Measurements from ENCODE around the gene STXBP5. TPM values are rescaled to one million over a fixed set of nuclear protein-coding genes. Genes with fewer than 3 reads are reported as not detected.
A peak's percentile ranks its signal among the peaks of the same experiment; 100 is the strongest.

The STXBP5 gene
- polyA plus RNA-seq, 2 of the 4 experiments (the other 2 are of a cell fraction) = 10.8 to 17.8 TPM

DNA sequence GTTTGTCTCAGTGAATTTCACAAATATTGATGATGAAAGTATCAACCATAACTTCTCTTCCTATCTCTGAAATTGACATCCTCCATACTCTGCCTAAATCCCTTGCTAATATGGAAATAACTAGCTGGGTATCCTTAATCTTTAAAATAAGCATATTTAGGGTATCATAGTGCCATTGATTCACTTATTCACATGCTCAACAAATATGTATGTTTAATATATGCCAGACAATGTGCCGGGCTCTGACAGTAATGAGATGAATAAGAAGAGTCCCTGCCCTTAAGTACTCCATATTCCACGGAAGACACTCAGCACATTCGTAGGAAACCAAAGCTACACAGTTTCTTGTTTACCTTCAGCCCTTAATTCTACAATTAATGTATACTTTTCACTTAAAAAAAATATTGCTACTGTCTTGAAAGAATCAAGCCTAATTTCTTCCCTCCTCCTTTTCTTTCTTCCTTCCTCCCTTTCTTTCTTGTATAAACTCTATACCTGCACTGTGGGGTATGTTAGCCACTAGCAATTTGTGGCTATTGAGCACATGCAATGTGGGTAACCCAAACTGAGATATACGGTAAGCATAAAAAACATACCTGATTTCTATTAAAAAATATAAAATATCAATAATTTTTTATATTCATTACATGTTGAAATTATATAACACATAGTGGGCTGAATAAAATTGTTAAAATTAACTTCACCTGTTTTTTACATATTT, 42.8 kb upstream of the STXBP5 start:
- ATAC-seq (no peak), DNase-seq (ENCODE audit: low read depth in 1 of 2, low spot score in 1 of 2) (no peak), FAIRE-seq (no peak)
- Histone ChIP-seq H3K27ac (peak overlapping the region; percentile 20 to 31; a peak in 1 of 6 replicates), H3K4me1 (peaks cover 23% of the 10 kb centered on the region; the same call in 2 of the 3 replicates), H3K4me2 (no peak overlapping the region), H3K4me3 (no peak overlapping the region), H3K9me3 (no peaks in the 10 kb centered on the region)
- ChIA-PET CTCF (no interaction called here), POLR2A (no interaction called here)
- no peak for TF ChIP-seq EHMT2 (IDR thresholded peaks at IDR 0.05; ENCODE audit: low read depth)
- TF ChIP-seq, protein P1, sequence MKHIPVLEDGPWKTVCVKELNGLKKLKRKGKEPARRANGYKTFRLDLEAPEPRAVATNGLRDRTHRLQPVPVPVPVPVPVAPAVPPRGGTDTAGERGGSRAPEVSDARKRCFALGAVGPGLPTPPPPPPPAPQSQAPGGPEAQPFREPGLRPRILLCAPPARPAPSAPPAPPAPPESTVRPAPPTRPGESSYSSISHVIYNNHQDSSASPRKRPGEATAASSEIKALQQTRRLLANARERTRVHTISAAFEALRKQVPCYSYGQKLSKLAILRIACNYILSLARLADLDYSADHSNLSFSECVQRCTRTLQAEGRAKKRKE (CRISPR knock-in tag; IDR thresholded peaks at IDR 0.05; ENCODE audit: low read depth) = no peak
- TF ChIP-seq, protein P2, sequence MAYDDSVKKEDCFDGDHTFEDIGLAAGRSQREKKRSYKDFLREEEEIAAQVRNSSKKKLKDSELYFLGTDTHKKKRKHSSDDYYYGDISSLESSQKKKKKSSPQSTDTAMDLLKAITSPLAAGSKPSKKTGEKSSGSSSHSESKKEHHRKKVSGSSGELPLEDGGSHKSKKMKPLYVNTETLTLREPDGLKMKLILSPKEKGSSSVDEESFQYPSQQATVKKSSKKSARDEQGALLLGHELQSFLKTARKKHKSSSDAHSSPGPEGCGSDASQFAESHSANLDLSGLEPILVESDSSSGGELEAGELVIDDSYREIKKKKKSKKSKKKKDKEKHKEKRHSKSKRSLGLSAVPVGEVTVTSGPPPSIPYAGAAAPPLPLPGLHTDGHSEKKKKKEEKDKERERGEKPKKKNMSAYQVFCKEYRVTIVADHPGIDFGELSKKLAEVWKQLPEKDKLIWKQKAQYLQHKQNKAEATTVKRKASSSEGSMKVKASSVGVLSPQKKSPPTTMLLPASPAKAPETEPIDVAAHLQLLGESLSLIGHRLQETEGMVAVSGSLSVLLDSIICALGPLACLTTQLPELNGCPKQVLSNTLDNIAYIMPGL (CRISPR knock-in tag; IDR thresholded peaks at IDR 0.05; ENCODE audit: borderline replicate concordance) = no peak
- no peak for TF ChIP-seq SMC3 (IDR thresholded peaks at IDR 0.05)
- TF ChIP-seq, protein P3, sequence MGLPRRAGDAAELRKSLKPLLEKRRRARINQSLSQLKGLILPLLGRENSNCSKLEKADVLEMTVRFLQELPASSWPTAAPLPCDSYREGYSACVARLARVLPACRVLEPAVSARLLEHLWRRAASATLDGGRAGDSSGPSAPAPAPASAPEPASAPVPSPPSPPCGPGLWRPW (IDR thresholded peaks at IDR 0.05) = no peak
- TF ChIP-seq CHD2 (IDR thresholded peaks at IDR 0.05; ENCODE audit: low read length, partially characterized antibody) = no peak
- no peak for TF ChIP-seq JUN (IDR thresholded peaks at IDR 0.05)
- TF ChIP-seq, protein P4, sequence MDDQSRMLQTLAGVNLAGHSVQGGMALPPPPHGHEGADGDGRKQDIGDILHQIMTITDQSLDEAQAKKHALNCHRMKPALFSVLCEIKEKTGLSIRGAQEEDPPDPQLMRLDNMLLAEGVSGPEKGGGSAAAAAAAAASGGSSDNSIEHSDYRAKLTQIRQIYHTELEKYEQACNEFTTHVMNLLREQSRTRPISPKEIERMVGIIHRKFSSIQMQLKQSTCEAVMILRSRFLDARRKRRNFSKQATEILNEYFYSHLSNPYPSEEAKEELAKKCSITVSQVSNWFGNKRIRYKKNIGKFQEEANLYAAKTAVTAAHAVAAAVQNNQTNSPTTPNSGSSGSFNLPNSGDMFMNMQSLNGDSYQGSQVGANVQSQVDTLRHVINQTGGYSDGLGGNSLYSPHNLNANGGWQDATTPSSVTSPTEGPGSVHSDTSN (IDR thresholded peaks at IDR 0.05) = no peak
- no peak for TF ChIP-seq RFX5 (IDR thresholded peaks at IDR 0.05)
- TF ChIP-seq GATA3 (IDR thresholded peaks at IDR 0.05; ENCODE audit: borderline replicate concordance) = no peak
- no peak for TF ChIP-seq CBX2 (IDR thresholded peaks at IDR 0.05; ENCODE audit: borderline replicate concordance, low read depth)
- whole genome bisulfite sequencing (ENCODE audit: missing lambda C conversion rate) = 88% methylated on average over 4 of the region's 4 CpGs

DNA sequence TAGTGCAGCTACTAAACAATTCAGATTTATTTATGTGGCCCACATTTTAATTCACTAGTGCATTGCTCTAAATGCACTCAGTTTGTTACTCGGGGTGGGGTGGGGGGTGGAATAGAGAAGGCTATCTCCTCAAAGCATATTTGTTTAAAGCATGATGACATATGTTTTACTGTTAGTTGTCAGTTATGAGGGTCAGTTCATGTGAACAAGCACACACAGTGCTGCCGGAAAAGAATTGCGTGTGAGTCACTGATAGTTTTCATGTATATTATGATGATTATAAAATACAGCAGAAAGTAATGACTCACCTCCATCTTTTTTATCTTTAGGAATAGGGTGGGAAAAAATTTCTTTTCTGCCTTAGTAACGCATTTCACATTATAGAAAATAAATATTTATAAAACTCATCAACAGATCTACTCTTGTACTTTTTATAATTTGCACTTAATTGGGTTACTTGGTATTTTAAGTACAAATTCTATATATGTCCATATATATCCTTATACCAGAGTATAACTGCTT, 42.2 kb upstream of the STXBP5 start:
- Histone ChIP-seq H3K4me2 (no peak overlapping the region), H3K4me3 (no peak overlapping the region), H3K4me1 (peaks cover 18% of the 10 kb centered on the region; the same call in 2 of the 3 replicates), H3K27ac (peak overlapping the region in 1 of 2 experiments; percentile 31; a peak in 1 of 6 replicates), H3K9me3 (no peaks in the 10 kb centered on the region)
- FAIRE-seq = no peak
- TF ChIP-seq HOXB5 (CRISPR knock-in tag; IDR thresholded peaks at IDR 0.05) (no peak), FOXS1 (CRISPR knock-in tag; IDR thresholded peaks at IDR 0.05) (no peak), FOSL2 (IDR thresholded peaks at IDR 0.05) (no peak), FOSL2 (CRISPR knock-in tag; IDR thresholded peaks at IDR 0.05) (peak; percentile 46; the same call in 1 of the 2 replicates), NPAS2 (CRISPR knock-in tag; IDR thresholded peaks at IDR 0.05; ENCODE audit: borderline replicate concordance) (no peak), HOXA7 (CRISPR knock-in tag; IDR thresholded peaks at IDR 0.05) (no peak), CHD2 (IDR thresholded peaks at IDR 0.05; ENCODE audit: low read length, partially characterized antibody) (no peak), POLR2AphosphoS2 (conservative IDR thresholded peaks at IDR 0.05; ENCODE audit: low read length) (no peak)
- TF ChIP-seq, protein P5, sequence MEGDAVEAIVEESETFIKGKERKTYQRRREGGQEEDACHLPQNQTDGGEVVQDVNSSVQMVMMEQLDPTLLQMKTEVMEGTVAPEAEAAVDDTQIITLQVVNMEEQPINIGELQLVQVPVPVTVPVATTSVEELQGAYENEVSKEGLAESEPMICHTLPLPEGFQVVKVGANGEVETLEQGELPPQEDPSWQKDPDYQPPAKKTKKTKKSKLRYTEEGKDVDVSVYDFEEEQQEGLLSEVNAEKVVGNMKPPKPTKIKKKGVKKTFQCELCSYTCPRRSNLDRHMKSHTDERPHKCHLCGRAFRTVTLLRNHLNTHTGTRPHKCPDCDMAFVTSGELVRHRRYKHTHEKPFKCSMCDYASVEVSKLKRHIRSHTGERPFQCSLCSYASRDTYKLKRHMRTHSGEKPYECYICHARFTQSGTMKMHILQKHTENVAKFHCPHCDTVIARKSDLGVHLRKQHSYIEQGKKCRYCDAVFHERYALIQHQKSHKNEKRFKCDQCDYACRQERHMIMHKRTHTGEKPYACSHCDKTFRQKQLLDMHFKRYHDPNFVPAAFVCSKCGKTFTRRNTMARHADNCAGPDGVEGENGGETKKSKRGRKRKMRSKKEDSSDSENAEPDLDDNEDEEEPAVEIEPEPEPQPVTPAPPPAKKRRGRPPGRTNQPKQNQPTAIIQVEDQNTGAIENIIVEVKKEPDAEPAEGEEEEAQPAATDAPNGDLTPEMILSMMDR (IDR thresholded peaks at IDR 0.05) = no peak
- TF ChIP-seq, protein P6, sequence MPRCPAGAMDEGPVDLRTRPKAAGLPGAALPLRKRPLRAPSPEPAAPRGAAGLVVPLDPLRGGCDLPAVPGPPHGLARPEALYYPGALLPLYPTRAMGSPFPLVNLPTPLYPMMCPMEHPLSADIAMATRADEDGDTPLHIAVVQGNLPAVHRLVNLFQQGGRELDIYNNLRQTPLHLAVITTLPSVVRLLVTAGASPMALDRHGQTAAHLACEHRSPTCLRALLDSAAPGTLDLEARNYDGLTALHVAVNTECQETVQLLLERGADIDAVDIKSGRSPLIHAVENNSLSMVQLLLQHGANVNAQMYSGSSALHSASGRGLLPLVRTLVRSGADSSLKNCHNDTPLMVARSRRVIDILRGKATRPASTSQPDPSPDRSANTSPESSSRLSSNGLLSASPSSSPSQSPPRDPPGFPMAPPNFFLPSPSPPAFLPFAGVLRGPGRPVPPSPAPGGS (IDR thresholded peaks at IDR 0.05) = no peak
- ChIA-PET CTCF (no interaction called here), POLR2A (no interaction called here)
- 53% methylated on average over 4 of the region's 4 CpGs for WGBS (ENCODE audit: missing lambda C conversion rate)
- DNase-seq (ENCODE audit: low read depth in 1 of 2, low spot score in 1 of 2) = peak in 1 of 2 experiments; percentile 10
- ATAC-seq = no peak

Measured in A549 (cell line).